ENCODE data around the gene MED7.

MED7 gene

GRCh38 chr5:157143127-157143971, 684 bp upstream of the MED7 start:
- H3K9me3 Mint-ChIP-seq, result no peaks in the 10 kb centered on the region
- H3K36me3 Mint-ChIP-seq (ENCODE audit: low read depth), result peaks cover 20% of the 10 kb centered on the region
- peak overlapping the region; percentile 95 for H3K4me3 Mint-ChIP-seq
- peaks cover 59% of the 10 kb centered on the region for H3K4me1 Mint-ChIP-seq (ENCODE audit: low read depth)
- no peaks in the 10 kb centered on the region for H3K27me3 Mint-ChIP-seq
- H3K27ac Mint-ChIP-seq, result peak overlapping the region; percentile 99

GRCh38 chr5:157137691-157138090, 5.0 kb downstream of the MED7 start:
- H3K27me3 Mint-ChIP-seq, result no peaks in the 10 kb centered on the region
- H3K4me1 Mint-ChIP-seq (ENCODE audit: low read depth), result peaks cover 57% of the 10 kb centered on the region
- H3K9me3 Mint-ChIP-seq, result no peaks in the 10 kb centered on the region
- no peak overlapping the region for H3K4me3 Mint-ChIP-seq
- peaks cover 43% of the 10 kb centered on the region for H3K36me3 Mint-ChIP-seq (ENCODE audit: low read depth)
- H3K27ac Mint-ChIP-seq, result no peak overlapping the region

- no peak overlapping the region for H3K4me3 Mint-ChIP-seq
- H3K4me1 Mint-ChIP-seq (ENCODE audit: low read depth), result peaks cover 28% of the 10 kb centered on the region
- no peak overlapping the region for H3K27ac Mint-ChIP-seq
- peaks cover 12% of the 10 kb centered on the region for H3K36me3 Mint-ChIP-seq (ENCODE audit: low read depth)
- no peaks in the 10 kb centered on the region for H3K27me3 Mint-ChIP-seq
- H3K9me3 Mint-ChIP-seq, result no peaks in the 10 kb centered on the region
Observed at GRCh38 chr5:157132281-157132612, 10.4 kb downstream of the MED7 start.

- no peak overlapping the region for H3K27ac Mint-ChIP-seq
- H3K9me3 Mint-ChIP-seq, result no peaks in the 10 kb centered on the region
- no peak overlapping the region for H3K4me3 Mint-ChIP-seq
Observed at GRCh38 chr5:157130925-157131324, 11.7 kb downstream of the MED7 start.

GRCh38 chr5:157121709-157122108, 21.0 kb downstream of the MED7 start:
- Mint-ChIP-seq H3K27me3 (no peaks in the 10 kb centered on the region), H3K36me3 (ENCODE audit: low read depth) (peaks cover 9% of the 10 kb centered on the region), H3K4me3 (no peak overlapping the region), H3K4me1 (ENCODE audit: low read depth) (peaks cover 8% of the 10 kb centered on the region), H3K9me3 (peaks cover 4% of the 10 kb centered on the region), H3K27ac (no peak overlapping the region)

More at GRCh38 chr5:157130925-157131324, 11.7 kb downstream of the MED7 start:
- H3K36me3 Mint-ChIP-seq (ENCODE audit: low read depth), result peaks cover 6% of the 10 kb centered on the region
- peaks cover 24% of the 10 kb centered on the region for H3K4me1 Mint-ChIP-seq (ENCODE audit: low read depth)
- no peaks in the 10 kb centered on the region for H3K27me3 Mint-ChIP-seq

- H3K4me1 Mint-ChIP-seq (ENCODE audit: low read depth), result peaks cover 23% of the 10 kb centered on the region
- H3K27me3 Mint-ChIP-seq, result no peaks in the 10 kb centered on the region
- H3K27ac Mint-ChIP-seq, result peak overlapping the region; percentile 22
- no peak overlapping the region for H3K4me3 Mint-ChIP-seq
- H3K36me3 Mint-ChIP-seq (ENCODE audit: low read depth), result peaks cover 9% of the 10 kb centered on the region
- H3K9me3 Mint-ChIP-seq, result peaks cover 4% of the 10 kb centered on the region
Observed at GRCh38 chr5:157120102-157120501, 22.6 kb downstream of the MED7 start.

GRCh38 chr5:157116483-157116954, 26.1 kb downstream of the MED7 start:
- Mint-ChIP-seq H3K4me3 (peak overlapping the region; percentile 78), H3K27ac (peak overlapping the region; percentile 97)

GRCh38 chr5:157115502-157115901, 27.2 kb downstream of the MED7 start:
- peaks cover 49% of the 10 kb centered on the region for H3K4me1 Mint-ChIP-seq (ENCODE audit: low read depth)
- H3K9me3 Mint-ChIP-seq, result no peaks in the 10 kb centered on the region
- H3K27ac Mint-ChIP-seq, result peak overlapping the region; percentile 61
- no peak overlapping the region for H3K4me3 Mint-ChIP-seq
- no peaks in the 10 kb centered on the region for H3K36me3 Mint-ChIP-seq (ENCODE audit: low read depth)
- H3K27me3 Mint-ChIP-seq, result no peaks in the 10 kb centered on the region

More at GRCh38 chr5:157116483-157116954, 26.1 kb downstream of the MED7 start:
- no peaks in the 10 kb centered on the region for H3K36me3 Mint-ChIP-seq (ENCODE audit: low read depth)
- H3K4me1 Mint-ChIP-seq (ENCODE audit: low read depth), result peaks cover 46% of the 10 kb centered on the region
- no peaks in the 10 kb centered on the region for H3K27me3 Mint-ChIP-seq
- H3K9me3 Mint-ChIP-seq, result no peaks in the 10 kb centered on the region

- no peak overlapping the region for H3K4me3 Mint-ChIP-seq
- H3K27ac Mint-ChIP-seq, result peak overlapping the region; percentile 61
- no peaks in the 10 kb centered on the region for H3K9me3 Mint-ChIP-seq
- H3K36me3 Mint-ChIP-seq (ENCODE audit: low read depth), result no peaks in the 10 kb centered on the region
- no peaks in the 10 kb centered on the region for H3K27me3 Mint-ChIP-seq
- peaks cover 54% of the 10 kb centered on the region for H3K4me1 Mint-ChIP-seq (ENCODE audit: low read depth)
Observed at GRCh38 chr5:157115012-157115411, 27.7 kb downstream of the MED7 start.

GRCh38 chr5:157113002-157113401, 29.7 kb downstream of the MED7 start:
- H3K36me3 Mint-ChIP-seq (ENCODE audit: low read depth), result no peaks in the 10 kb centered on the region
- H3K4me1 Mint-ChIP-seq (ENCODE audit: low read depth), result peaks cover 74% of the 10 kb centered on the region
- peak overlapping the region; percentile 82 for H3K27ac Mint-ChIP-seq
- H3K4me3 Mint-ChIP-seq, result no peak overlapping the region
- no peaks in the 10 kb centered on the region for H3K9me3 Mint-ChIP-seq
- no peaks in the 10 kb centered on the region for H3K27me3 Mint-ChIP-seq

GRCh38 chr5:157109744-157110143, 32.9 kb downstream of the MED7 start:
- peak overlapping the region; percentile 98 for H3K27ac Mint-ChIP-seq
- peaks cover 76% of the 10 kb centered on the region for H3K4me1 Mint-ChIP-seq (ENCODE audit: low read depth)
- H3K27me3 Mint-ChIP-seq, result no peaks in the 10 kb centered on the region
- H3K4me3 Mint-ChIP-seq, result peak overlapping the region; percentile 79
- no peaks in the 10 kb centered on the region for H3K9me3 Mint-ChIP-seq
- peaks cover 13% of the 10 kb centered on the region for H3K36me3 Mint-ChIP-seq (ENCODE audit: low read depth)

- H3K27me3 Mint-ChIP-seq, result no peaks in the 10 kb centered on the region
- H3K27ac Mint-ChIP-seq, result peak within 1 kb of the TSS; percentile 98
- no peaks in the 10 kb centered on the region for H3K9me3 Mint-ChIP-seq
- H3K4me3 Mint-ChIP-seq, result peak within 1 kb of the TSS; percentile 79
- H3K4me1 Mint-ChIP-seq (ENCODE audit: low read depth), result peaks cover 74% of the 10 kb centered on the region
- peaks cover 18% of the 10 kb centered on the region for H3K36me3 Mint-ChIP-seq (ENCODE audit: low read depth)
Observed at GRCh38 chr5:157108976-157109375, 33.7 kb downstream of the MED7 start, which contains the start of gene HAVCR2. Gene HAVCR2 (minus strand): TSS chr5:157109044. CDS start chr5:157108983, 61 bp downstream.

GRCh38 chr5:157107508-157107907, 35.2 kb downstream of the MED7 start:
- Mint-ChIP-seq H3K27me3 (no peaks in the 10 kb centered on the region), H3K4me1 (ENCODE audit: low read depth) (peaks cover 66% of the 10 kb centered on the region), H3K9me3 (no peaks in the 10 kb centered on the region), H3K27ac (peak overlapping the region; percentile 89), H3K4me3 (peak overlapping the region; percentile 79), H3K36me3 (ENCODE audit: low read depth) (peaks cover 23% of the 10 kb centered on the region)

GRCh38 chr5:157106630-157107461, 35.8 kb downstream of the MED7 start:
- Mint-ChIP-seq H3K36me3 (ENCODE audit: low read depth) (peaks cover 27% of the 10 kb centered on the region), H3K4me3 (peak overlapping the region; percentile 79), H3K4me1 (ENCODE audit: low read depth) (peaks cover 66% of the 10 kb centered on the region), H3K9me3 (no peaks in the 10 kb centered on the region), H3K27ac (peak overlapping the region; percentile 89), H3K27me3 (no peaks in the 10 kb centered on the region)

GRCh38 chr5:157100140-157100679, 42.5 kb downstream of the MED7 start:
- H3K4me1 Mint-ChIP-seq (ENCODE audit: low read depth), result peaks cover 44% of the 10 kb centered on the region
- no peaks in the 10 kb centered on the region for H3K27me3 Mint-ChIP-seq
- peaks cover 33% of the 10 kb centered on the region for H3K36me3 Mint-ChIP-seq (ENCODE audit: low read depth)
- H3K9me3 Mint-ChIP-seq, result no peaks in the 10 kb centered on the region
- H3K4me3 Mint-ChIP-seq, result peak overlapping the region; percentile 54
- H3K27ac Mint-ChIP-seq, result peak overlapping the region; percentile 98

Measured in stimulated activated naive CD8-positive, alpha-beta T cell treated with anti-CD3 and anti-CD28 coated beads, Interleukin-15, Interleukin-2, amounts not matched to agents 100 ng/mL and 50 ng/mL, for 24 hours (primary cell).